Natural killer cell (primary cell): Measurements from ENCODE around the gene EPYC. TPM values are rescaled to one million over a fixed set of nuclear protein-coding genes. Genes with fewer than 3 reads are reported as not detected.
A peak's percentile ranks its signal among the peaks of the same experiment; 100 is the strongest.

Source experiments
- ATAC-seq, 3 donors: fragments of 150-1000 bp in 2 of 3; fragments of 200-7000 bp in 1 of 3; cut with Tn5 transposase; 1 replicate in 1 of 3; 2 replicates in 2 of 3; pipeline ENCODE4 v1.10.0; 2021; ENCODE audit warnings: mild to moderate bottlenecking in 2 of 3, moderate library complexity in 2 of 3
- DNase-seq, 2 donors: peaks; one replicate each; pipeline versions ENCODE4 v3.0.0 to v3.0.0-alpha.2; 2013 to 2021; ENCODE audit warnings: mixed read lengths in 1 of 2
- H3K27ac ChIP-seq: one replicate; pipeline ENCODE4 v1.5.1; 2013; ENCODE audit warnings: mild to moderate bottlenecking, low read length
- H3K27me3 ChIP-seq: one replicate; pipeline ENCODE4 v1.6.1; 2013; ENCODE audit warnings: low read length; ENCODE audit not compliant: control insufficient read depth, insufficient read depth
- H3K36me3 ChIP-seq: one replicate; pipeline ENCODE4 v1.6.1; 2013; ENCODE audit warnings: low read length; ENCODE audit not compliant: control insufficient read depth, insufficient read depth
- H3K4me1 ChIP-seq: one replicate; pipeline ENCODE4 v1.6.1; 2013; ENCODE audit warnings: low read length; ENCODE audit not compliant: control insufficient read depth, insufficient read depth
- H3K4me3 ChIP-seq: one replicate; pipeline ENCODE4 v1.5.1; 2013; ENCODE audit warnings: low read length
- H3K9me3 ChIP-seq: one replicate; pipeline ENCODE4 v1.6.1; 2013; ENCODE audit warnings: low read length; ENCODE audit not compliant: control insufficient read depth, insufficient read depth
- H3K27ac Mint-ChIP-seq, 2 donors: one replicate each; pipeline ENCODE4 v1.8.0; 2022; ENCODE audit warnings: mild to moderate bottlenecking in 2 of 2, mixed read lengths in 2 of 2, moderate library complexity in 1 of 2
- H3K27me3 Mint-ChIP-seq, 2 donors: one replicate each; pipeline ENCODE4 v1.8.0; 2022; ENCODE audit warnings: low read depth in 2 of 2, mixed read lengths in 2 of 2
- H3K36me3 Mint-ChIP-seq: one replicate; pipeline ENCODE4 v1.8.0; 2022; ENCODE audit warnings: mixed read lengths
- H3K4me1 Mint-ChIP-seq, 2 donors: one replicate each; pipeline ENCODE4 v1.8.0; 2022; ENCODE audit warnings: mixed read lengths in 2 of 2
- H3K4me3 Mint-ChIP-seq: one replicate; pipeline ENCODE4 v1.8.0; 2022; ENCODE audit warnings: mild to moderate bottlenecking, moderate library complexity, mixed read lengths
- H3K9me3 Mint-ChIP-seq, 2 donors: one replicate each; pipeline ENCODE4 v1.8.0; 2022; ENCODE audit warnings: mixed read lengths in 2 of 2
- CTCF ChIP-seq: fragments of 200-600 bp; IDR thresholded peaks from one replicate; pipeline ENCODE4 v1.8.0; 2022; ENCODE audit warnings: antibody characterized with exemption
- WGBS: methylation state at CpG from one replicate; pipeline ENCODE4 v1.1.7; 2013; ENCODE audit warnings: missing lambda C conversion rate; ENCODE audit not compliant: insufficient coverage; 5-methylcytosine and 5-hydroxymethylcytosine counted together
- intact Hi-C: fragments of 100-400 bp; cut with micrococcal nuclease; formaldehyde crosslinking; loops from one replicate; pipeline ENCODE4 v1.14.2; 2022
- total RNA-seq, 4 donors: library from RNA; stranded (reverse); fragments of 120-200 nt in 1 of 4; gene quantifications; one replicate each; pipeline versions ENCODE4 v1.2.3 to v1.2.4, GENCODE V29; 2013 to 2022

The EPYC gene
- total RNA-seq, 3 donors from 2014 or later (not counting 1 experiment from before 2014, with no cell fraction given) = not detected

- no peak overlapping the region for H3K4me3 ChIP-seq
- no peaks in the 10 kb centered on the region for H3K36me3 ChIP-seq
- no peaks in the 10 kb centered on the region for H3K27me3 ChIP-seq
- ATAC-seq (peak in 1 of 3 donors; percentile 50), DNase-seq (peak in 1 of 2 donors; percentile 24)
- H3K27ac ChIP-seq = no peak overlapping the region
- Mint-ChIP-seq H3K27ac (no peak overlapping the region), H3K4me3 (no peak overlapping the region), H3K9me3 (no peaks in the 10 kb centered on the region), H3K4me1 (no peaks in the 10 kb centered on the region), H3K36me3 (no peaks in the 10 kb centered on the region), H3K27me3 (peaks cover 0 to 7% of the 10 kb centered on the region in 2 donors)
- no peaks in the 10 kb centered on the region for H3K4me1 ChIP-seq
- TF ChIP-seq CTCF = no peak
- WGBS = no CpG with 5 or more reads among the region's 1 CpG
- no peaks in the 10 kb centered on the region for H3K9me3 ChIP-seq
- intact Hi-C loops = no loop called here
These were observed 26.5 kb downstream of the EPYC start for GRCh38 chr12:90978117-90978770.

GRCh38 chr12:90977224-90977623, 27.5 kb downstream of the EPYC start:
- Mint-ChIP-seq H3K4me3 (no peak overlapping the region), H3K4me1 (no peaks in the 10 kb centered on the region), H3K27ac (no peak overlapping the region), H3K9me3 (no peaks in the 10 kb centered on the region), H3K27me3 (peaks cover 0 to 7% of the 10 kb centered on the region in 2 donors), H3K36me3 (no peaks in the 10 kb centered on the region)
- intact Hi-C loops = no loop called here
- H3K4me1 ChIP-seq = no peaks in the 10 kb centered on the region
- H3K27ac ChIP-seq = no peak overlapping the region
- no peak for TF ChIP-seq CTCF
- ATAC-seq = no peak
- WGBS = 86% methylated on average over 1 of the region's 1 CpG
- no peaks in the 10 kb centered on the region for H3K36me3 ChIP-seq
- no peak overlapping the region for H3K4me3 ChIP-seq
- DNase-seq = no peak
- H3K9me3 ChIP-seq = no peaks in the 10 kb centered on the region
- no peaks in the 10 kb centered on the region for H3K27me3 ChIP-seq

- Histone ChIP-seq H3K4me3 (no peak overlapping the region), H3K27ac (no peak overlapping the region), H3K9me3 (no peaks in the 10 kb centered on the region), H3K27me3 (no peaks in the 10 kb centered on the region), H3K36me3 (no peaks in the 10 kb centered on the region), H3K4me1 (no peaks in the 10 kb centered on the region)
- Mint-ChIP-seq H3K4me3 (no peak overlapping the region), H3K27me3 (peaks cover 0 to 7% of the 10 kb centered on the region in 2 donors), H3K4me1 (no peaks in the 10 kb centered on the region), H3K27ac (no peak overlapping the region), H3K9me3 (no peaks in the 10 kb centered on the region), H3K36me3 (no peaks in the 10 kb centered on the region)
- no peak for TF ChIP-seq CTCF
- intact Hi-C loops = no loop called here
- DNase-seq (no peak), ATAC-seq (no peak)
These were observed 30.5 kb downstream of the EPYC start for GRCh38 chr12:90974286-90974685.

- no peak overlapping the region for H3K27ac Mint-ChIP-seq
- Histone ChIP-seq H3K4me1 (no peaks in the 10 kb centered on the region), H3K27ac (no peak overlapping the region), H3K36me3 (no peaks in the 10 kb centered on the region), H3K4me3 (no peak overlapping the region), H3K9me3 (no peaks in the 10 kb centered on the region), H3K27me3 (no peaks in the 10 kb centered on the region)
- DNase-seq (no peak), ATAC-seq (no peak)
- TF ChIP-seq CTCF = no peak
- no peaks in the 10 kb centered on the region for H3K36me3 Mint-ChIP-seq
- H3K4me1 Mint-ChIP-seq = no peaks in the 10 kb centered on the region
- H3K9me3 Mint-ChIP-seq = no peaks in the 10 kb centered on the region
- peaks cover 0 to 7% of the 10 kb centered on the region in 2 donors for H3K27me3 Mint-ChIP-seq
- no peak overlapping the region for H3K4me3 Mint-ChIP-seq
- intact Hi-C loops = no loop called here
These were observed 32.5 kb downstream of the EPYC start for GRCh38 chr12:90972226-90972625.
